Esophagus squamous epithelium (tissue), 5 donors: ENCODE measurements around the gene ARGLU1. TPM values are rescaled to one million over a fixed set of nuclear protein-coding genes. Genes with fewer than 3 reads are reported as not detected.

ENCODE experiments used
- DNase-seq: peaks from one replicate; lab custom pipeline; 2025; lab: John Stamatoyannopoulos, UW
- H3K27ac ChIP-seq, 4 donors: fragments of 200-600 bp; sonication (generic); one replicate each; pipeline ENCODE4 v1.5.1; 2016 to 2019; ENCODE audit warnings: mild to moderate bottlenecking in 1 of 4
- H3K27me3 ChIP-seq, 4 donors: fragments of 200-600 bp; sonication (generic); 1 replicate in 3 of 4; 2 replicates in 1 of 4; pipeline versions ENCODE4 v1.5.1 to v1.6.0; 2017 to 2021; ENCODE audit warnings: antibody characterized with exemption in 1 of 4
- H3K36me3 ChIP-seq, 3 donors: fragments of 200-600 bp; sonication (generic); one replicate each; pipeline ENCODE4 v1.5.1; 2016 to 2019
- H3K4me1 ChIP-seq, 3 donors: fragments of 200-600 bp; sonication (generic); one replicate each; pipeline ENCODE4 v1.5.1; 2017 to 2019
- H3K4me3 ChIP-seq, 4 donors: fragments of 200-600 bp; sonication (generic); 1 replicate in 3 of 4; 2 replicates in 1 of 4; pipeline ENCODE4 v1.5.1; 2016 to 2019; ENCODE audit warnings: mild to moderate bottlenecking in 2 of 4, moderate library complexity in 1 of 4
- H3K9me3 ChIP-seq, 3 donors: fragments of 200-600 bp; sonication (generic); one replicate each; pipeline ENCODE4 v1.5.1; 2016 to 2019
- POLR2A ChIP-seq, 4 donors: fragments of 450-650 bp; IDR thresholded peaks; one replicate each; pipeline ENCODE4 v1.6.1; 2017; ENCODE audit warnings: antibody characterized with exemption in 4 of 4, mild to moderate bottlenecking in 4 of 4, moderate library complexity in 3 of 4
- WGBS, 2 donors: methylation state at CpG; one replicate each; pipeline ENCODE4 v1.1.5; 2018; 5-methylcytosine and 5-hydroxymethylcytosine counted together
- intact Hi-C: fragments of 100-400 bp; cut with DNase I; formaldehyde crosslinking; loops from one replicate; pipeline ENCODE4 v1.15.0; 2022
- total RNA-seq, 4 donors: library from RNA; depleted of rRNA; stranded (reverse); fragments of >200 nt; gene quantifications; one replicate each; pipeline ENCODE4 v1.1.0, GENCODE V29; 2016
- TF ChIP-seq, protein P1 (sequence below), 6 experiments: fragments of 450-650 bp in 4 of 6; fragments of 200-600 bp in 2 of 6; sonication (generic) in 2 of 6; IDR thresholded peaks; one replicate each; pipeline ENCODE4 v1.5.1; 2016 to 2019; ENCODE audit warnings: antibody characterized with exemption in 6 of 6, mild to moderate bottlenecking in 4 of 6, moderate library complexity in 4 of 6
- donor health status: DM: yes; HTN: yes; CAD: no.

The ARGLU1 gene
- total RNA-seq, 4 donors from 2014 or later: 29.1 to 111 (median 47.3) TPM

DNA sequence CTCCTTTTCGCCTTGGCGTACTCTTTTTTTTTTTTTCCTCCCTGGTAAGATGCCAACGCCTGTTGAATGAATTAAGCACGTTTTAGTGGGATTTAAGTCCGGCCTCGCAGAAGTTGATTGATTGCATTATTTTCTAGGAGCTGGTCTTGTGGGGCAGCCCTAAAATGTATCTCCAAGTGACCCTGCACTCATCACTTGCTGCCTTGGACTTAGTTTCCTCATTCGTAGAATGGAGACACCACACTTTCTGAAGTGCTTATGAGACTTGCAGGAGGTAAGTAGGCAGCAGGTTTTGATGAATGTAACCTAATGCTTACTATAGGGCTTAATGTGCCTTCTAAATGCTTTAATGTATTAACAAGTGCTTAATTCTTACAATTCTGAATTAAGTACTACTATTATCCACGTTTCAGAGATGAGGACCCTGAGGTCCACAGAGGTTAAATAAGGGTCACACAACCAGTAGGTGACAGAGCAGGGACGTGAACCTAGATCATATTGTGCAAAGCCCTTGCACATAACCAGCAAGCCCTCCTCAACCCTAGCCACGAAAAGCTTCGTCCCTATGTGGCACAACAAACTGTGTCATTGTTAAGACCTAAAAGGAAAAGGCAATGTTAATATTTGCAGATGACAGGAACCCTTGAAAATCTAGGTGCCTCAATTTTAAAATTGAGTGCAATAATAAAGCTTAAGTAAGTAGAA lies 514 bp upstream of the ARGLU1 start:
- Histone ChIP-seq H3K9me3 (no peaks in the 10 kb centered on the region), H3K4me1 (peaks cover 10 to 76% (median 31%) of the 10 kb centered on the region in 3 donors), H3K27ac (peak overlapping the region; percentile 27 to 100 (median 96)), H3K4me3 (peak overlapping the region; percentile 96 to 98 (median 97)), H3K27me3 (no peaks in the 10 kb centered on the region), H3K36me3 (no peaks in the 10 kb centered on the region)
- intact Hi-C loops: no loop called here
- no peak for DNase-seq
- WGBS, 2 donors: 23 to 29% methylated on average over 10 to 11 of the region's 11 CpGs
- TF ChIP-seq, protein P1, sequence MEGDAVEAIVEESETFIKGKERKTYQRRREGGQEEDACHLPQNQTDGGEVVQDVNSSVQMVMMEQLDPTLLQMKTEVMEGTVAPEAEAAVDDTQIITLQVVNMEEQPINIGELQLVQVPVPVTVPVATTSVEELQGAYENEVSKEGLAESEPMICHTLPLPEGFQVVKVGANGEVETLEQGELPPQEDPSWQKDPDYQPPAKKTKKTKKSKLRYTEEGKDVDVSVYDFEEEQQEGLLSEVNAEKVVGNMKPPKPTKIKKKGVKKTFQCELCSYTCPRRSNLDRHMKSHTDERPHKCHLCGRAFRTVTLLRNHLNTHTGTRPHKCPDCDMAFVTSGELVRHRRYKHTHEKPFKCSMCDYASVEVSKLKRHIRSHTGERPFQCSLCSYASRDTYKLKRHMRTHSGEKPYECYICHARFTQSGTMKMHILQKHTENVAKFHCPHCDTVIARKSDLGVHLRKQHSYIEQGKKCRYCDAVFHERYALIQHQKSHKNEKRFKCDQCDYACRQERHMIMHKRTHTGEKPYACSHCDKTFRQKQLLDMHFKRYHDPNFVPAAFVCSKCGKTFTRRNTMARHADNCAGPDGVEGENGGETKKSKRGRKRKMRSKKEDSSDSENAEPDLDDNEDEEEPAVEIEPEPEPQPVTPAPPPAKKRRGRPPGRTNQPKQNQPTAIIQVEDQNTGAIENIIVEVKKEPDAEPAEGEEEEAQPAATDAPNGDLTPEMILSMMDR (IDR thresholded peaks at IDR 0.05): no peak
- TF ChIP-seq POLR2A (IDR thresholded peaks at IDR 0.05): no peak

DNA sequence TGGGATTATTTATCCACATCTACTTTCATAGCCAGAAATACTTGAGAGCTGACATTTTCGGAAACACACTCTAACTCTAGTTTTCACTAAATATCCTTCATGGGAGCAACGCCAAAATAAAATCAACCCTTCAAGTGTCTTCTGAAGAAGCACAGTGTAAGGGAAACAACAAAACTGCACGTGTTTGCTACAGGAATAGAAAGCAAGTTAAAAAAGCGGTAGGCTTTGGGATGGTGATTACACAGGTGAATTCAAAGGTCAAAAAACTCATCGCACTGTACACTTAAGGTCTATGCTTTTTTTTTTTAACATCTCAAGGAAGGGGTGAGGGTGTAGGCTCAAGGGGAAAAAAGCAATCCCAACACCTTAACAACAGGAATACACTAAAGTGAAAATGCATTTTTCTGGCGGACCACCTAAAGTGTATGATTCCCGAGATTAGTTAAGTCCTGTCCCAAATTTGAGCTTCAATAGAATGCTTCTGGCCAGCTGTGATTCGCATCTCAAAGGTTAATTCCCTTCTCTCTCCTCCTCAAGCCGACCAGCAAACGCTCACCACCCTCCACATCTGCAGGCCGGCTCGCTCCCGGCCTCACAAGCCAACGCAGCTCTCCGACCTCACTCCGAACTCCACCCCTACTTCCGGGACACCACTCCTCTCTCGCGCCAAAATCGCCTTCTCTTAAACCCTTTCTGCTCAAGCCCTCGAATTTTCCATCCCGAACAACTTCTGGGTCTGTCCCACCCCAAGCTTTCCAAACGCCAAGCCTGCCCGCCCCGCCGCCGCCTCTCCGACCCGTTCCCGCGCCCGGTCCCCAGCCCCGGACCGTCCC lies 1.1 kb downstream of the ARGLU1 start:
- no peaks in the 10 kb centered on the region for H3K27me3 ChIP-seq
- no peaks in the 10 kb centered on the region for H3K9me3 ChIP-seq
- no peaks in the 10 kb centered on the region for H3K36me3 ChIP-seq
- TF ChIP-seq, protein P1 (IDR thresholded peaks at IDR 0.05): no peak
- TF ChIP-seq POLR2A (IDR thresholded peaks at IDR 0.05): no peak
- peaks cover 10 to 77% (median 33%) of the 10 kb centered on the region in 3 donors for H3K4me1 ChIP-seq
- 0 to 1% methylated on average over 28 to 34 of the region's 34 CpGs for WGBS, 2 donors
- intact Hi-C loops: no loop called here
- peak; percentile 19 for DNase-seq
- H3K4me3 ChIP-seq: peak overlapping the region; percentile 96 to 98 (median 97)
- H3K27ac ChIP-seq: peak overlapping the region; percentile 93 to 100 (median 98)

DNA sequence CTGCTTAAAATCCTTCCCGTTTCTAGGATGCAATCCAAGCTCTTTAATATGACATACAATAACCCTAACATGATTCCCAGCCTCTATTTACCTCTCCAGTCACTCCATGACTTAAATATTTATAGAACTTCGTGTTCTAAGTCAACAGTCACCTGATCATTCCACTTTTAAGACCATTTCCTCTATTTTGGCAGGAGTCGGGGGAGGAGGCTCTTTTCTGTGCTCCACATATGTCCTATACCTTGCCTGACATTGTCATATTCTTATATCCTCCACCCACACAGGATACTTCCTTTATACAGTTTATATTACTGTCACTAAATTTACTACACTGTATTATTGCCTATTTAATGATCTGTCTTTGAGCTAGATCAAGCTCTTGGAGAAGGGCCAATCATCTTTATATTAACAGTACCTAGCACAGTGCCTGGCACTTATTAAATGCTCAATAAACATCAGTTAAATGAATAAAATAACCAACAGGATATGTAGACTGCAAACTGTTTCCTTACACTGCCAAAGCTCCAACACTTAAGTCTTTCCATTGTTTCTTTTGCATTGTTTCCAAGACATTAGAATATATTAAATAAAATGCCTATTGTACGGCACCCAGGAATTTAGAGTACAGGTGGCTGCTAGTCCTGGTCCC lies 2.7 kb downstream of the ARGLU1 start:
- no peaks in the 10 kb centered on the region for H3K9me3 ChIP-seq
- H3K4me3 ChIP-seq: peak overlapping the region in 3 of 4 donors; percentile 96 to 98 (median 98)
- intact Hi-C loops: no loop called here
- H3K4me1 ChIP-seq: peaks cover 10 to 84% (median 37%) of the 10 kb centered on the region in 3 donors
- TF ChIP-seq POLR2A (IDR thresholded peaks at IDR 0.05): no peak
- TF ChIP-seq, protein P1 (IDR thresholded peaks at IDR 0.05): no peak
- no peaks in the 10 kb centered on the region for H3K27me3 ChIP-seq
- 21 to 23% methylated on average over 4 of the region's 4 CpGs for WGBS, 2 donors
- peak overlapping the region in 2 of 4 donors; percentile 98 to 100 for H3K27ac ChIP-seq
- no peak for DNase-seq
- H3K36me3 ChIP-seq: no peaks in the 10 kb centered on the region

DNA sequence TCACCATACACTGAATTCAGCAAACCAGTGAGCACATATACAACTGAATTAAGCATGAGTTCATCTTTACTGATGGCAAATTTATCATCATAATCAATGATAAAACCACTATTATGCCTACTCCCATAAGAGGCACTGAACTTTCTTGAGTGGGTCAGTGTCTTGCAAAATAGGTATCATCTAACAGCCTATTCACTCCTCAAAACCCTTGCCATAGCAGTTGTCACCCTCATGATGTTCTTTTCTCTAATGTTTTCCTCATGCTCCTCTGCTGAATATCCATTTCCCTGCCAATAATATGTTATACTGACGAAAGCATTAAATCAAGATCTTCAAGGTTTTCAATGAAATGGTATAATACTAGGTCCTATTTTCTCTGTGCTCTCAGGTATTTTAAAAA lies 5.6 kb downstream of the ARGLU1 start:
- H3K27ac ChIP-seq: peak overlapping the region in 1 of 4 donors; percentile 42
- no peaks in the 10 kb centered on the region for H3K27me3 ChIP-seq
- DNase-seq: no peak
- no peaks in the 10 kb centered on the region for H3K9me3 ChIP-seq
- peaks cover 0 to 22% (median 6%) of the 10 kb centered on the region in 3 donors for H3K36me3 ChIP-seq
- TF ChIP-seq POLR2A (IDR thresholded peaks at IDR 0.05): no peak
- TF ChIP-seq, protein P1 (IDR thresholded peaks at IDR 0.05): no peak
- WGBS, 2 donors: 64 to 88% methylated on average over 1 of the region's 1 CpG
- intact Hi-C loops: no loop called here
- H3K4me1 ChIP-seq: peaks cover 10 to 81% (median 34%) of the 10 kb centered on the region in 3 donors
- no peak overlapping the region for H3K4me3 ChIP-seq
